Endodermal cell (in vitro differentiated cells): ENCODE results near the gene NPAS3. TPM values are rescaled to one million over a fixed set of nuclear protein-coding genes. Genes with fewer than 3 reads are reported as not detected.

ENCODE experiments used
- DNase-seq: peaks from one replicate; pipeline ENCODE4 v3.0.0-alpha.2; 2017
- H3K27ac ChIP-seq: 2 replicates; pipeline ENCODE4 v1.5.1; 2013; ENCODE audit warnings: mild to moderate bottlenecking, low read depth, low read length, moderate library complexity
- H3K27me3 ChIP-seq: 2 replicates; pipeline ENCODE4 v1.6.1; 2013; ENCODE audit warnings: mild to moderate bottlenecking, low read length, moderate library complexity; ENCODE audit not compliant: insufficient read depth, control insufficient read depth, poor library complexity, severe bottlenecking
- H3K36me3 ChIP-seq: 2 replicates; pipeline ENCODE4 v1.7.0; 2013; ENCODE audit warnings: mild to moderate bottlenecking, low read length, moderate library complexity; ENCODE audit not compliant: control insufficient read depth, insufficient read depth
- H3K4me1 ChIP-seq: one replicate; pipeline ENCODE4 v1.7.0; 2013; ENCODE audit warnings: low read length; ENCODE audit not compliant: control insufficient read depth, insufficient read depth
- H3K4me3 ChIP-seq: 2 replicates; pipeline ENCODE4 v1.5.1; 2013; ENCODE audit warnings: mild to moderate bottlenecking, low read length, moderate library complexity
- H3K9ac ChIP-seq: 2 replicates; pipeline ENCODE4 v1.6.1; 2013; ENCODE audit warnings: mild to moderate bottlenecking, low read length, moderate library complexity; ENCODE audit not compliant: poor library complexity, severe bottlenecking; ENCODE audit errors: extremely low read depth
- H3K9me3 ChIP-seq: 2 replicates; pipeline ENCODE4 v1.6.1; 2013; ENCODE audit warnings: mild to moderate bottlenecking, low read length, moderate library complexity; ENCODE audit not compliant: control insufficient read depth
- H3K27ac Mint-ChIP-seq: 2 replicates; pipeline ENCODE4 v1.8.0; 2020; ENCODE audit warnings: mixed read lengths
- H3K27me3 Mint-ChIP-seq: 2 replicates; pipeline ENCODE4 v1.8.0; 2021; ENCODE audit warnings: mild to moderate bottlenecking, mixed read lengths; ENCODE audit not compliant: insufficient read depth
- H3K36me3 Mint-ChIP-seq: 2 replicates; pipeline ENCODE4 v1.8.0; 2020; ENCODE audit warnings: low read depth, mixed read lengths
- H3K4me1 Mint-ChIP-seq: 2 replicates; pipeline ENCODE4 v1.8.0; 2020; ENCODE audit warnings: mixed read lengths
- H3K4me3 Mint-ChIP-seq: 2 replicates; pipeline ENCODE4 v1.8.0; 2020; ENCODE audit warnings: mild to moderate bottlenecking, moderate library complexity, mixed read lengths
- H3K9me3 Mint-ChIP-seq: 2 replicates; pipeline ENCODE4 v1.8.0; 2020; ENCODE audit warnings: mild to moderate bottlenecking, mixed read lengths
- CTCF ChIP-seq: fragments of 200-600 bp; sonication (generic); conservative IDR thresholded peaks from 2 replicates; pipeline ENCODE4 v1.5.0; 2021; ENCODE audit warnings: antibody characterized with exemption, mild to moderate bottlenecking
- WGBS, 2 experiments: methylation state at CpG; one replicate each; pipeline versions ENCODE4 v1.1.5 to v1.1.7; 2013; ENCODE audit warnings: missing lambda C conversion rate in 2 of 2, mixed read lengths in 1 of 2; ENCODE audit not compliant: insufficient coverage in 1 of 2, insufficient read length in 1 of 2; 5-methylcytosine and 5-hydroxymethylcytosine counted together
- total RNA-seq, 2 donors: library from RNA; stranded (reverse); fragmentation: NEBNext Ultra II Directional in 1 of 2; extraction: Animal tissue kit (Norgen Biotek cat#: 25700) in 1 of 2; gene quantifications; 2 replicates in 1 of 2; 3 replicates in 1 of 2; pipeline ENCODE4 v1.2.1, GENCODE V29; 2021

Gene NPAS3
- total RNA-seq, 2 donors from 2014 or later: 1.4 to 1.6 TPM

- H3K4me3 ChIP-seq: no peak overlapping the region
- peaks cover 9% of the 10 kb centered on the region for H3K4me1 Mint-ChIP-seq
- no peak overlapping the region for H3K27ac ChIP-seq
- no peaks in the 10 kb centered on the region for H3K27me3 Mint-ChIP-seq
- peaks cover under 1% of the 10 kb centered on the region for H3K4me1 ChIP-seq
- H3K27me3 ChIP-seq: no peaks in the 10 kb centered on the region
- no peaks in the 10 kb centered on the region for H3K36me3 ChIP-seq
- H3K9me3 ChIP-seq: no peaks in the 10 kb centered on the region
- no peak for DNase-seq
- H3K4me3 Mint-ChIP-seq: no peak overlapping the region
- H3K27ac Mint-ChIP-seq: no peak overlapping the region
- H3K9me3 Mint-ChIP-seq: no peaks in the 10 kb centered on the region
- no peaks in the 10 kb centered on the region for H3K36me3 Mint-ChIP-seq
- no peak for TF ChIP-seq CTCF
- 67 to 74% methylated on average over 1 to 2 of the region's 3 CpGs for WGBS, 2 experiments
- H3K9ac ChIP-seq: no peak overlapping the region
Measured at GRCh38 chr14:32980902-32981501, 42.3 kb downstream of the NPAS3 start.

GRCh38 chr14:32984241-32984930, 45.7 kb downstream of the NPAS3 start:
- Mint-ChIP-seq H3K9me3 (no peaks in the 10 kb centered on the region), H3K27me3 (no peaks in the 10 kb centered on the region), H3K27ac (no peak overlapping the region), H3K4me1 (no peaks in the 10 kb centered on the region), H3K36me3 (no peaks in the 10 kb centered on the region), H3K4me3 (no peak overlapping the region)
- Histone ChIP-seq H3K9me3 (no peaks in the 10 kb centered on the region), H3K36me3 (no peaks in the 10 kb centered on the region), H3K27ac (peak overlapping the region; percentile 99), H3K4me1 (no peaks in the 10 kb centered on the region), H3K9ac (no peak overlapping the region), H3K27me3 (no peaks in the 10 kb centered on the region), H3K4me3 (no peak overlapping the region)
- WGBS, 2 experiments: 70 to 95% methylated on average over 1 to 2 of the region's 2 CpGs
- TF ChIP-seq CTCF: no peak
- DNase-seq: no peak

- 94% methylated on average over 4 to 8 of the region's 8 CpGs for WGBS, 2 experiments
- no peak for DNase-seq
- H3K9me3 ChIP-seq: no peaks in the 10 kb centered on the region
- no peak for TF ChIP-seq CTCF
- Mint-ChIP-seq H3K27me3 (no peaks in the 10 kb centered on the region), H3K27ac (no peak overlapping the region), H3K4me3 (no peak overlapping the region), H3K9me3 (no peaks in the 10 kb centered on the region), H3K4me1 (no peaks in the 10 kb centered on the region), H3K36me3 (no peaks in the 10 kb centered on the region)
- peak overlapping the region; percentile 99 for H3K27ac ChIP-seq
- no peak overlapping the region for H3K9ac ChIP-seq
- H3K36me3 ChIP-seq: no peaks in the 10 kb centered on the region
- no peak overlapping the region for H3K4me3 ChIP-seq
- H3K27me3 ChIP-seq: no peaks in the 10 kb centered on the region
- no peaks in the 10 kb centered on the region for H3K4me1 ChIP-seq
Measured at GRCh38 chr14:32985866-32986265, 47.2 kb downstream of the NPAS3 start.
